ENCODE results near the gene ACER1. TPM values are rescaled to one million over a fixed set of nuclear protein-coding genes. Genes with fewer than 3 reads are reported as not detected.

Gene ACER1
- total and polyA plus RNA-seq, 2 of the 13 experiments (the other 11 are each of a cell fraction or from before 2014, with no cell fraction given), result not detected

GRCh38 chr19:6273701-6274601 lies 59.5 kb downstream of the ACER1 start (continued):
- TF ChIP-seq ZNF646 (CRISPR knock-in tag; IDR thresholded peaks at IDR 0.05) (no peak), KDM2A (CRISPR knock-in tag; IDR thresholded peaks at IDR 0.05; ENCODE audit: borderline replicate concordance, low read depth) (peak; percentile 80; the same call in 1 of the 2 replicates), ZNF674 (CRISPR knock-in tag; IDR thresholded peaks at IDR 0.05; ENCODE audit: low read depth) (no peak), THAP11 (CRISPR knock-in tag; IDR thresholded peaks at IDR 0.05) (peak; percentile 64), IKZF4 (CRISPR knock-in tag; IDR thresholded peaks at IDR 0.05; ENCODE audit: borderline replicate concordance, low read depth, not compliant biosample characterization) (no peak), REST (IDR thresholded peaks at IDR 0.05; ENCODE audit: borderline replicate concordance in 1 of 2, low read depth in 1 of 2, low read length in 2 of 2) (peak in 1 of 2 experiments; percentile 61; a peak in 1 of 4 replicates), ZNF350 (CRISPR knock-in tag; IDR thresholded peaks at IDR 0.05; ENCODE audit: borderline replicate concordance, low read depth) (peak; percentile 91), CSRNP1 (CRISPR knock-in tag; IDR thresholded peaks at IDR 0.05) (0 out of 2 replicates have a peak, but pooled peaks have one; percentile 57), HNRNPL (IDR thresholded peaks at IDR 0.05; ENCODE audit: low read depth, low read length) (peak; percentile 94), ZNF644 (CRISPR knock-in tag; IDR thresholded peaks at IDR 0.05; ENCODE audit: low read depth) (peak; percentile 46; the same call in 1 of the 2 replicates), SMAD1 (CRISPR knock-in tag; IDR thresholded peaks at IDR 0.05; ENCODE audit: borderline replicate concordance, low read depth) (peak; percentile 92), RXRA (CRISPR knock-in tag; IDR thresholded peaks at IDR 0.05) (peak; percentile 46; the same call in 1 of the 2 replicates), RXRB (CRISPR knock-in tag; IDR thresholded peaks at IDR 0.05; ENCODE audit: borderline replicate concordance) (peak; percentile 69; the same call in 1 of the 2 replicates), ZNF788 (CRISPR knock-in tag; IDR thresholded peaks at IDR 0.05; ENCODE audit: borderline replicate concordance) (peak; percentile 63; the same call in 1 of the 2 replicates), ZBTB38 (CRISPR knock-in tag; IDR thresholded peaks at IDR 0.05) (peak; percentile 74)
